A549 (cell line): ENCODE measurements around the gene CCDC88B. TPM values are rescaled to one million over a fixed set of nuclear protein-coding genes. Genes with fewer than 3 reads are reported as not detected.

Experiments used
- ATAC-seq, 2 experiments: fragments of 200-7000 bp in 1 of 2; fragments of >200 bp in 1 of 2; cut with Nextera tagmentation in 1 of 2; cut with Tn5 transposase in 1 of 2; 3 replicates each; pipeline versions ENCODE4 v1.8.0 to v1.9.1; 2018 to 2020; ENCODE audit warnings: mild to moderate bottlenecking in 1 of 2, moderate library complexity in 1 of 2
- CTCF ChIA-PET: fragments of 300-600 bp; sonication (Branson Sonifier 250); formaldehyde crosslinking; extraction: SDS; loops from one replicate; lab custom pipeline; 2021; ENCODE audit warnings: antibody characterized with exemption, inconsistent platforms; lab: Yijun Ruan, JAX
- POLR2A ChIA-PET: fragments of 350-600 bp; formaldehyde crosslinking; extraction: SDS; loops from one replicate; lab custom pipeline; 2021; ENCODE audit warnings: antibody characterized with exemption, inconsistent platforms; lab: Yijun Ruan, JAX
- DNase-seq, 2 experiments: peaks; one replicate each; pipeline versions ENCODE4 v3.0.0 to v3.0.0-alpha.2; 2011 to 2016; ENCODE audit warnings: low read depth in 1 of 2, low spot score in 1 of 2
- FAIRE-seq: peaks from 2 replicates; lab custom pipeline; 2011; peaks lifted over from hg19 to GRCh38; lab: Jason Lieb, UNC
- H3K27ac ChIP-seq, 2 experiments: fragments of >200 bp; sonication (Bioruptor Twin); formaldehyde crosslinking; 3 replicates each; pipeline ENCODE4 v1.5.1; 2016 to 2017
- H3K4me1 ChIP-seq: fragments of >200 bp; sonication (Bioruptor Twin); formaldehyde crosslinking; 3 replicates; pipeline ENCODE4 v1.6.1; 2016
- H3K4me2 ChIP-seq: fragments of >200 bp; sonication (Bioruptor Twin); formaldehyde crosslinking; 3 replicates; pipeline ENCODE4 v1.6.1; 2016
- H3K4me3 ChIP-seq: fragments of >200 bp; sonication (Bioruptor Twin); formaldehyde crosslinking; 3 replicates; pipeline ENCODE4 v1.5.1; 2016
- H3K9me3 ChIP-seq: fragments of >200 bp; sonication (Bioruptor Twin); formaldehyde crosslinking; 3 replicates; pipeline ENCODE4 v1.6.1; 2016
- BCL3 ChIP-seq: fragments of >200 bp; sonication (Bioruptor Twin); formaldehyde crosslinking; IDR thresholded peaks from 3 replicates; pipeline ENCODE4 v1.6.1; 2016
- BHLHE40 ChIP-seq: IDR thresholded peaks from 2 replicates; pipeline ENCODE4 v1.6.1; 2012; ENCODE audit warnings: low read depth, low read length, inconsistent platforms
- E2F6 ChIP-seq: IDR thresholded peaks from 2 replicates; pipeline ENCODE4 v1.6.1; 2012; ENCODE audit warnings: low read depth, borderline replicate concordance
- EHF ChIP-seq: fragments of 250-450 bp; sonication (Bioruptor Pico); IDR thresholded peaks from 2 replicates; pipeline ENCODE4 v1.5.0; 2020; ENCODE audit warnings: mild to moderate bottlenecking
- ELK1 ChIP-seq: fragments of 150-350 bp; IDR thresholded peaks from 2 replicates; pipeline ENCODE4 v1.6.1; 2014; ENCODE audit warnings: low read depth, mild to moderate bottlenecking, low read length
- EP300 ChIP-seq, 2 experiments: fragments of >200 bp; sonication (Bioruptor Twin); formaldehyde crosslinking; IDR thresholded peaks; 2 replicates in 1 of 2; 3 replicates in 1 of 2; pipeline ENCODE4 v1.6.1; 2016 to 2017
- GATA3 ChIP-seq: IDR thresholded peaks from 2 replicates; pipeline ENCODE4 v1.6.1; 2012; ENCODE audit warnings: borderline replicate concordance
- HDAC2 ChIP-seq: fragments of 200-600 bp; sonication (generic); IDR thresholded peaks from 2 replicates; pipeline ENCODE4 v1.6.1; 2016
- HEYL ChIP-seq: fragments of 250-450 bp; sonication (Bioruptor Pico); IDR thresholded peaks from 2 replicates; pipeline ENCODE4 v1.8.0; 2021; ENCODE audit warnings: mild to moderate bottlenecking, moderate library complexity
- HOXB13 ChIP-seq: fragments of 250-450 bp; sonication (Bioruptor Pico); IDR thresholded peaks from 2 replicates; pipeline ENCODE4 v1.5.0; 2020; ENCODE audit warnings: low read depth, mild to moderate bottlenecking, moderate library complexity
- JUN ChIP-seq, 2 experiments: fragments of >200 bp; sonication (Bioruptor Twin); formaldehyde crosslinking; IDR thresholded peaks; 2 replicates in 1 of 2; 3 replicates in 1 of 2; pipeline ENCODE4 v1.6.1; 2016 to 2017
- KDM5A ChIP-seq: fragments of 200-600 bp; sonication (generic); IDR thresholded peaks from 2 replicates; pipeline ENCODE4 v1.6.1; 2016; ENCODE audit warnings: antibody characterized with exemption, mild to moderate bottlenecking
- MAFK ChIP-seq: fragments of 450-650 bp; IDR thresholded peaks from 2 replicates; pipeline ENCODE4 v1.6.1; 2014; ENCODE audit not compliant: partially characterized antibody
- MAX ChIP-seq: IDR thresholded peaks from 2 replicates; pipeline ENCODE4 v1.6.1; 2012
- NR3C1 ChIP-seq: fragments of >200 bp; sonication (Bioruptor Twin); formaldehyde crosslinking; IDR thresholded peaks from 3 replicates; pipeline ENCODE4 v1.6.1; 2017
- PBX3 ChIP-seq: IDR thresholded peaks from 2 replicates; pipeline ENCODE4 v1.6.1; 2012
- PHF8 ChIP-seq: fragments of 200-600 bp; sonication (generic); IDR thresholded peaks from 2 replicates; pipeline ENCODE4 v1.6.1; 2016; ENCODE audit warnings: low read depth, mild to moderate bottlenecking, antibody characterized with exemption, moderate library complexity, borderline replicate concordance
- POLR2A ChIP-seq: IDR thresholded peaks from 2 replicates; pipeline ENCODE4 v1.6.1; 2012; ENCODE audit warnings: mild to moderate bottlenecking, low read length
- RAD21 ChIP-seq, 2 experiments: fragments of >200 bp in 1 of 2; sonication (Bioruptor Twin) in 1 of 2; formaldehyde crosslinking in 1 of 2; IDR thresholded peaks in 1 of 2; conservative IDR thresholded peaks in 1 of 2; 2 replicates in 1 of 2; 3 replicates in 1 of 2; pipeline ENCODE4 v1.6.1; 2012 to 2018; ENCODE audit warnings: inconsistent platforms in 1 of 2
- RFX5 ChIP-seq: fragments of 450-650 bp; IDR thresholded peaks from 2 replicates; pipeline ENCODE4 v1.7.1; 2014; ENCODE audit warnings: antibody characterized with exemption, mild to moderate bottlenecking, moderate library complexity
- SMC3 ChIP-seq: fragments of >200 bp; sonication (Bioruptor Twin); formaldehyde crosslinking; IDR thresholded peaks from 3 replicates; pipeline ENCODE4 v1.6.1; 2018; ENCODE audit warnings: inconsistent platforms
- TP53 ChIP-seq: fragments of 250-450 bp; sonication (Bioruptor Pico); IDR thresholded peaks from 2 replicates; pipeline ENCODE4 v1.5.0; 2021; ENCODE audit warnings: mild to moderate bottlenecking, moderate library complexity
- USF2 ChIP-seq: fragments of 450-650 bp; IDR thresholded peaks from 2 replicates; pipeline ENCODE4 v1.6.1; 2014; ENCODE audit warnings: antibody characterized with exemption
- WGBS: methylation state at CpG from one replicate; pipeline ENCODE4 v1.1.6; 2017; ENCODE audit errors: missing lambda C conversion rate; 5-methylcytosine and 5-hydroxymethylcytosine counted together
- polyA plus RNA-seq, 4 experiments: library from polyadenylated mRNA; depleted of rRNA in 3 of 4; stranded (reverse); fragments of >200 nt; fragmentation: RNase III in 1 of 4; extraction: RNeasy Plus Mini Kit Qiagen cat#74134 plus additional on column Dnase treatment in 1 of 4; gene quantifications; 2 replicates in 3 of 4; 3 replicates in 1 of 4; pipeline ENCODE4 v1.2.3, GENCODE V29; 2011 to 2017

The CCDC88B gene
- polyA plus RNA-seq, 2 of the 4 experiments (the other 2 are of a cell fraction) = 4.8 to 8.8 TPM

GRCh38 chr11:64316672-64317324 is 23.2 kb upstream of the CCDC88B start:
- ChIA-PET POLR2A (interaction anchor here (0.6 to 2.9 kb wide), 19 partner anchors 8 to 496 kb away, joined by 3 to 50 read pairs (median 7); partner anchors contain the start of genes BAD, CCDC88B, ESRRA and FKBP2), CTCF (interaction anchor here (1.0 to 20.7 kb wide), 8 partner anchors 7 to 372 kb away, joined by 3 to 996 read pairs (median 4); partner anchors contain the start of genes CATSPERZ, CCDC88B, ESRRA and PLCB3)
- DNase-seq (peak; percentile 22 to 71), FAIRE-seq (no peak), ATAC-seq (peak; percentile 15 to 28)
- Histone ChIP-seq H3K4me1 (peaks cover 14% of the 10 kb centered on the region), H3K4me3 (peak overlapping the region; percentile 80), H3K27ac (peak overlapping the region; percentile 97 to 98), H3K9me3 (no peaks in the 10 kb centered on the region), H3K4me2 (peak overlapping the region; percentile 87)
- WGBS = 4% methylated on average over 18 of the region's 32 CpGs
- no peak for TF ChIP-seq HDAC2
- TF ChIP-seq HOXB13 (CRISPR knock-in tag) = no peak
- TF ChIP-seq EHF (CRISPR knock-in tag) = no peak
- TF ChIP-seq RAD21 (conservative IDR thresholded peaks at IDR 0.05 in 1 of 2, IDR thresholded peaks at IDR 0.05 in 1 of 2) = peak in 1 of 2 experiments; percentile 21; a peak in 1 of 5 replicates
- TF ChIP-seq TP53 (CRISPR knock-in tag) = peak; percentile 32; the same call in 1 of the 2 replicates
- TF ChIP-seq PBX3 = 0 out of 2 replicates have a peak, but pooled peaks have one; percentile 76
- peak; percentile 65; the same call in 1 of the 2 replicates for TF ChIP-seq PHF8
- TF ChIP-seq KDM5A = peak; percentile 49; the same call in 1 of the 2 replicates

GRCh38 chr11:64317325-64317960 is 22.6 kb upstream of the CCDC88B start, which contains the start of gene TRMT112:
TSS of gene TRMT112 (minus strand) at chr11:64317559. CDS start at chr11:64317526, 33 bp downstream.
- peak; percentile 95 to 99 for DNase-seq
- ChIA-PET CTCF (interaction anchor here (0.6 to 20.7 kb wide), 20 partner anchors 8 to 1530 kb away, joined by 3 to 996 read pairs (median 3); partner anchors contain the start of genes CATSPERZ, CCDC88B, ESRRA and FERMT3), POLR2A (interaction anchor here (0.6 to 2.9 kb wide), 27 partner anchors 9 to 497 kb away, joined by 3 to 50 read pairs (median 7); partner anchors contain the start of genes BAD, CCDC88B, ESRRA and FKBP2)
- Histone ChIP-seq H3K4me2 (peak within 1 kb of the TSS; percentile 87), H3K27ac (peak within 1 kb of the TSS; percentile 97 to 98), H3K4me1 (peaks cover 14% of the 10 kb centered on the region), H3K9me3 (no peaks in the 10 kb centered on the region), H3K4me3 (peak within 1 kb of the TSS; percentile 80)
- TF ChIP-seq PHF8 = 0 out of 2 replicates have a peak, but pooled peaks have one; percentile 48
- TF ChIP-seq JUN (IDR thresholded peaks at IDR 0.05) = peak; percentile 56 to 83
- TF ChIP-seq EP300 (IDR thresholded peaks at IDR 0.05) = no peak; a peak in 1 of 5 replicates
- peak; percentile 67; the same call in 2 of the 3 replicates for TF ChIP-seq BCL3
- TF ChIP-seq SMC3 = no peak
- peak; percentile 99 for TF ChIP-seq MAFK
- peak; percentile 89 for TF ChIP-seq MAX
- peak; percentile 64; the same call in 1 of the 2 replicates for TF ChIP-seq ELK1
- TF ChIP-seq RFX5 = peak; percentile 46; the same call in 1 of the 2 replicates
- TF ChIP-seq GATA3 = peak; percentile 27; the same call in 1 of the 2 replicates
- no peak for TF ChIP-seq HEYL
- TF ChIP-seq POLR2A = peak; percentile 76
- peak; percentile 43; the same call in 1 of the 2 replicates for TF ChIP-seq E2F6
- TF ChIP-seq NR3C1 = no peak
- TF ChIP-seq USF2 = peak; percentile 86
- TF ChIP-seq BHLHE40 = peak; percentile 69; the same call in 1 of the 2 replicates
- peak; percentile 1; the same call in 1 of the 2 replicates for TF ChIP-seq KDM5A
- FAIRE-seq = peak; percentile 99
- ATAC-seq = peak; percentile 83 to 90
- 2% methylated on average over 40 of the region's 43 CpGs for WGBS
